ENCODE results near the gene PLCXD3. TPM values are rescaled to one million over a fixed set of nuclear protein-coding genes. Genes with fewer than 3 reads are reported as not detected.
"Not testable (repeated sequence)": the region's sequence is repeated elsewhere in the genome, so short reads cannot be mapped to it uniquely, and the experiment has no call there.

The PLCXD3 gene
- total RNA-seq, 1 experiment from 2014 or later, result not detected

DNA sequence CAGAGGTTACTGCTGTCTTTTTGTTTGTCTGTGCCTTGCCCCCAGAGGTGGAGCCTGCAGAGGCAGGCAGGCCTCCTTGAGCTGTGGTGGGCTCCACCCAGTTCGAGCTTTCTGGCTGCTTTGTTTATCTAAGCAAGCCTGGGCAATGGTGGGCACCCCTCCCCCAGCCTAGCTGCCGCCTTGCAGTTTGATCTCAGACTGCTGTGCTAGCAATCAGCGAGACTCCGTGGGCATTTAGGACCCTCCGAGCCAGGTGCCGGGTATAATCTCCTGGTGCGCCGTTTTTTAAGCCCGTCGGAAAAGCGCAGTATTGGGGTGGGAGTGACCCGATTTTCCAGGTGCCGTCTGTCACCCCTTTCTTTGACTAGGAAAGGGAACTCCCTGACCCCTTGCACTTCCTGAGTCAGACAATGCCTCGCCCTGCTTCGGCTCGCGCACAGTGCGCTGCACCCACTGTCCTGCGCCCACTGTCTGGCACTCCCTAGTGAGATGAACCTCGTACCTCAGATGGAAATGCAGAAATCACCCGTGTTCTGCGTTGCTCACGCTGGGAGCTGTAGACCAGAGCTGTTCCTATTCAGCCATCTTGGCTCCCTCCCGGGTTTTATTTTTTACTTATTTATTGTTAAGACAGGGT lies 16.8 kb downstream of the PLCXD3 start:
- DNase-seq (ENCODE audit: low read depth), result not testable (repeated sequence)

DNA sequence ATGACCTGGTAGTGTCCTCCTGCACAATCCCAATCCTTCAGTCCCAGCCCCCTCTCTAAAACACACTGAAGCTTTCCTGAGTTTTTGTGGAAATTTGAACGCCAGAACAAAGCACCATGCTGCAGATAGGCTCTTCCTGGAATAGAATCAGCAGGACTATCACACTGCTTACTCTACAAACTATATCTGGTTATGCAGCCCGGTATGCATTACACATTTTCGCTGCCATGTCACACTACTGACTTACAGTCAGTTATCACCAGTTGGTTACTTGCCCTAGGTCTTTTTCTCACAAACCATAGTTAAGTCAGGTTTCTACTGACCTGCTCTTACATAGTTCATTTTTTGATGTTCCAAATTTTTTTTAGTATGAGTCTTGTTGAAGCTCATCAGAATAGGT lies 24.9 kb downstream of the PLCXD3 start:
- DNase-seq (ENCODE audit: low read depth), result no peak

DNA sequence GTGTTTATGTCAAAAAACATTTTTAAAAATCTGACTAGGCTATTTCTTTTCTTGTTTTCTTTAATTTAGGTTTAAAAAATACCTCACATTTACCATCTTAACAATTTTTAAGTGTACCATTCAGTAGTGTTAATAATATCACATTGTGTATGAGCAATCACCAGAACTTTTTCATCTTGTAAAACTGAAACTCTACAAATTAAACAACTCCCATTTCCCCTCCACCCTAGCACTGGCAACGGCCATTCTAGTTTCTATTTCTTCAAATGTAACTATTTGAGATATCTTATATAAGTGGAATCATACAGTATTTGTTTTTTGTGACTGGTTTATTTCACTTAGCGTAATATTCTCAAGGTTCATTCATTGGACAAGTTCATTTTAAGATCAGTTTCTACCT lies 27.7 kb downstream of the PLCXD3 start:
- no peak for DNase-seq (ENCODE audit: low read depth)

DNA sequence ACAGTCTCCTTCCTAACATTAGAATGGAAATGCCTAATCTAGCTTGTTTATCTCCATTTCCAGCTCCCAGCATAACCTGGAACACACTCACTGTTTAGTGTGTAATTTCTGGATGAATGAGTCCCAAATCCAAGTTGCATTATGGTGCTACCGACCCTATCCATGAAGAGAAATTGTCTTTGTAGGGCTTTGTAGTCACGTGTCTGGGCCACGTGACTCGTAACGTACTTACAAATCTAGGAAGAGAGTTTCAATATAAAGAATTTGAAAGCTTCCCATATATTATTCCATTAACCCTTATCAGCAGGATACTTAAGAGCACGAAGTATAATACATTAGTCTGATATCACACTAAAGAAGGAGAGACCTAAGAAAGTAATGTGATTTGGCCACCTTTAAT lies 28.2 kb downstream of the PLCXD3 start:
- DNase-seq (ENCODE audit: low read depth), result no peak

DNA sequence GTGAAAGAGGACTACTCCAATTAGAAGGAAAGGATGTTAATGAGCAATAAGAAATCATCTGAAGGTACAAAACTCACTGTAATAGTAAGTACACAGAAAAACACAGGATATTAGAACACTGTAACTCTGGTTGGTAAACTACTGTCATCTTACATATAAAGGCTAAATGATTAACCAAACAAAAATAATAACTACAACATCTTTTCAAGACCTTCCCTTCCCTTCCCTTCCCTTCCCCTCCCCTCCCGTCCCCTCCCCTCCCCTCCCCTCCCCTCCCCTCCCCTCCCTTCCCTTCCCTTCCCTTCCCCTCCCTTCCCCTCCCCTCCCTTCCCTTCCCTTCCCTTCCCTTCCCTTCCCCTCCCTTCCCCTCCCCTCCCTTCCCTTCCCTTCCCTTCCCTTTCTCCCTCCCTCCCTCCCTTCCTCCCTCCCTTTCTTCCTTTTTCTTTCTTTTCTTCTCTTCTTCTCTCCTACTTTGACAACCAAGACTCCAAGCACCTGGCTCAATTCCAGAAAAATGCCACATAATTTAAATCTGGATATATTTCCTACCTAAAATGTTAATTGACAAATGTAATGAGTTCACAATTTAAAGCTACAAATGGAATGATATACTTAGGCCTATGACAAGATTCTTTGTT lies 38.7 kb downstream of the PLCXD3 start:
- DNase-seq (ENCODE audit: low read depth), result not testable (repeated sequence)

DNA sequence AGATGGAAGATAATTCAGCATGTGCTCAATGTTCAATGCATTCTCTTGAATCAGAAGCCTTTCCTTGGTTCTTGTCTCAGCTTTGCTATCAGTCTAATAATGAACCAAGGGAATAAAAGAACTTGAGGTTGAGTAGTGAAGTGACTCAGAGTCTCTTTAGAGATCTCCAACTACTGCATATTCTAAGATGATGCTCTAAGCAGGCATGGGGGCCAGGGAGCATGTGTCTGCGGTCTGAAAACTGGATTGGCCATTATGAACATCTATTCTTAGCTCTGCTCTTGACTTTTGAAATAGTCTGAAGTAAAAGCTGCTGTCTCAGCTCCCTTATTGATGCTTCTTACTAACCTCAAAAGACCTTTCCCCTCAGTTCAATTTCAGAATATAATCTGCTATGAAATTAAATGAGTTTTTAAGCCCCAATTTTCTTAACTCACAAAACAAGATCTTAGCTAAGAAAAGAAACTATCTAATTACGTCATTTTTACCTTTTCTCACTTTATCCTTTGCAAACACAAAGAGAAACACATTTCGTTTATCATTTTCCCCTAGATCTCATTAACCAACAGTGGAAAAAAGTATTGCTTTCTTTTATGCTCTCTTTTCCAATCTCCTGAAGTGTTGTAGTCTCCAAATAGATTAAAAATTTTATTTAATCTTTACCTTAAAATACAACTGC lies 44.8 kb downstream of the PLCXD3 start:
- no peak for DNase-seq (ENCODE audit: low read depth)

DNA sequence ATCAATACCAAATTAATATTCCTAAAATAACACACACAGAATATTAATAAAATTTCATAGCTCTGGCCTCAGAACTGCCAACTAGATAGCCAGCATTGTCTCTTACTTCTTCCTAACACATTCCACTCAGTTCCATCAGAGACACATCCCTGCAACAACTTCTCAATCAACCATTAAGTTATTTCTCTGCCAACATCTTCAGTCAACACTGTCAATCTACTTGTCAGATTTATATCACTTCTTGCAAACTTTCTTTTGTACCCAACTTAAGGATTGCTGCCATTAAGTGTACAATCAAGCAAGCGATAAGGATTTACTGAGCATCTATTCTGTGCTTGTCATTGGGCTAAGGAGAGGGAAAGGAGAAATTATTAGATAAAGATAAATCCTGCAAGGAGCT lies 50.8 kb downstream of the PLCXD3 start:
- no peak for DNase-seq (ENCODE audit: low read depth)

DNA sequence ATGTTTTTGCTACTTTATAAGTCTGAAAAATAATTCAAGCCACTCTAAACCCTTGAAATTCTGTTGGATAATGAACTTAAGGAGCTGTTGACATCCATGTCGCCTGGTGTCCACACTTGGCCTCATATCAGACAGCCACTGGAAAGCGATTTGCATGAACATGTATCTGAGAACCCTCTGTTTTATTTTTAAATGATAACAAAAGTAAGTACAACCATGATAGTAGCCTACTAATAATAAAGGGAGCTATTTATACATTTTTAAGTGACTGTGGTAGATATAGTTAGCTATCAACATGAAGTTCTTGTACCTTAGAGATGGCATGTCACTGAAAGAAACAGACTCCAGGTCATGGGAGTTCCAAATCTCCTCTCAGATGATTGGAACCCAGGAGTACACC lies 53.3 kb downstream of the PLCXD3 start:
- DNase-seq (ENCODE audit: low read depth), result no peak

DNA sequence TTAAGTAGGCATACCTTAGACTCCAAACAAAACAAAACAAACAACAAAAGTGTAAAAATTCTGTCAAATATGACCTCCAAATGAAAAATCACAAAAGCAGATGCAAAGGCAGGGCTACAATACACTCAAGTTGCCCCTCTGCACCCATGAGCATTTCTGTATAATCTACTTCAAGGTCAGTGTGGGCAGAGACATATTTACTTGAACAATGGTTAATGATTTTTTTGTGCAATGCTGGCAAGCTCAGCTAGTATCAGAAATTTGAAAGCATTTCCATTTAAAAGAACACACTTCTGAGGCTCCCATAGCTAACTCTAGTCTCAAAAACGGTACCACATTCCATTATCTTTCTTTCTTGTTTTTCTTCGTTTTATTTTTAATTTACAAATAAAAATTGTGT lies 57.9 kb downstream of the PLCXD3 start:
- DNase-seq (ENCODE audit: low read depth), result no peak

DNA sequence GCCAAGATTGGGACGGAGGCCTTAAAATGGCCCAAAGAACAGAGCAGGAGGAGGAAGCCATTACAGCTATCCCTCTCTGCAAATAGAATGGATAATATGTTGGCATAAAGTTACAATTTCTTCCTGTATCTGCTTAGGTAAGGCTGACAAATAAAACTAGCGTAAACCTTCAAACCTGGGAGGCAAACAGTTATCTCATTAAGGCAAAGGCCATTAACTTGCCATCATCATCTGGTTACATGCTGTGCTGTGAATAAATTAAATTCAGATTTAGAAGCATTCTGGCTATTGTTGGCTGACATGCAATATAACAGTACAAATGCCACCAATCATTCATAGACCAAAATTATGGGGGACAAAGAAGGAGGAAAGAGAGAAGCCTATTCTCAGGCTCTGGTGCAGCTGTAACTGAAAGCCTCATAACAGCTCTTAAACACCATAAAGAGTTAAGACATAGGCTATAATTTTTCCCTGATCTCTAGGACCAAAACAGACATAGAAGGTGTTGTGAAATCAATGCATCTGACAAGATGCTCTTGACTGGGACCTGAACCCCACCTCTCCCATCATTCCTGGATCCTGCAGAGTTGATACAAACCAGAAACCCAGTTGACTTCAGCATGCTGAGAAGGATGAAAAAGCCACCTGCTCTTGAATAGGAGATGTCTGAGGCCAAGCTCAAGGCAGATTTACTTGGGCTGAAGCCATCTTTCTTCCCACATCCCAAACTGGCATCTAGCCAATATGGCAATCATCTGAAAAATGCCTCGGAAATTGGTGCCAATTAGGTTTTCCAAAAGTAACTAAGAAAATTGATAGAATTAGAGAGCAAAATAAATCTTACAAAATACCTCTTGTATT lies 62.5 kb downstream of the PLCXD3 start:
- DNase-seq (ENCODE audit: low read depth), result no peak

DNA sequence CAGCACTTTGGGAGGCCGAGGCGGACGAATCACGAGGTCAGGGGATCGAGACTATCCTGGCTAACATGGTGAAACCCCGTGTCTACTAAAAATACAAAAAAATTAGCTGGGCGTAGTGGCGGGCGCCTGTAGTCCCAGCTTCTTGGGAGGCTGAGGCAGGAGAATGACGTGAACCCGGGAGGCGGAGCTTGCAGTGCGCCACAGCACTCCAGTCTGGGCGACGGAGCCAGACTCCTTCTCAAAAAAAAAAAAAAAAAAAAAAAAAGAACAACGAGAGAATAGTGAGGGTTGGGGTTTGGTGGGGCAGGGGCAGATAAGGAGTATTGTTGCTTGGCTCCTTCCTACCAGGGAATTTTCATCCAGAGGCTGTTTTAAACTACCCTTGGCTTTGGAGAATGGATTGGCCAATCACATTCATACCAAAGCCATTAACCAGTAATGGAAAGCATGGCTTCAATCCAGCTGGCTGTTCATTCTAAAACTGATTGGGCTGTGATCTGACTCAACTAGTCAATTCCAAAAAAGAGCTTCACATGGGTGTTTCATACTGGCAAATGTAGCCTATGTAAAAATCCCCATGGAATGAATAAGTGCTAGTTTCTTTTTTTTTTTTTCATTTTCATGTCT lies 64.4 kb downstream of the PLCXD3 start:
- no peak for DNase-seq (ENCODE audit: low read depth)

DNA sequence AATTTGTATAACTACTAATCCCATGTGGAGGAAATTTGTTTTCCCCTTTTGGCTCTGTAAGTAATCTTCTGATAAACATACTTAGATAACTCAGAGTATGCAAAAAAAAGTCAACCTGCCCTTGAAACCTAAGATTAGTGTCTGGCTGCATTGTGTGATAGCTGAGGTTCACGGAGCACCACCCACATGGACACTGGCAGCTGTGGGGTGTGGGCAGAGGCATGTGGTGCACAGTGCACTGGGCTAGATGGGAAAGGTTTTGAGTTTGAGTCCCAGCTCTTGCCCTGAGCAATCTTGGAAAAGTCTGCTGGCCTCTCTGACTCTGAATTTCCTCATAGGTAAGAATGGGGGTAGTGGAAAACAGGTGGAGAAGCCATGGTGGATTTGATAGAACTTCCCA lies 75.1 kb downstream of the PLCXD3 start:
- no peak for DNase-seq (ENCODE audit: low read depth)

DNA sequence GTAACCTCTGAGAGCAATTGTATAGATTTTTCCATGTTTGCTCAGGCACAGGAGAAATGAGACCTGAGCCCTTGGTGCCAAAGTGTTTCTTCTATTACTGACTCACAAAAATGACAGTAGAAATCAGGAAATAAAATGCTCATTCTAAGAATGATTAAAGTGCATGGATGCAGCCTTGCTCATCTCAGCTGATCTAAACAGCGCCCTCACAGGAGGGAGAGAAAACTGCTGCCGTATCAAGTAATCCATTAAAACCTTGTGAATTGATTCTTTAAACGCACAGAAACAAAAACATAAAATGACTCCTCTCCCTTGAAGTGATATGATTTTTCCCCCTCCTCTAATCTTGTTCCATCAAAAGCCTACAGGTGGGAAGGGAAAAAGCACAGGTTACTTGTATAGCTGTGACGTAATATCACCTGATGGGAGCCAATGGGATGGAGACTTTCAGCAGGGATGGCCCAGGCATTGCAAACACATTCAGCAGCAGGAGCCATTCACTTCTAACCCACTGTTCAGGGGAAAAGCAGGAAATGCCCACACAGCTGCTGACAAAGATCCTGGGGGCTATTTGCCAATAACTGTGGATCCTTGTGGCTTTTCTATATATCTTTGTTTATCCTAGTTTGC lies 76.7 kb downstream of the PLCXD3 start:
- no peak for DNase-seq (ENCODE audit: low read depth)

DNA sequence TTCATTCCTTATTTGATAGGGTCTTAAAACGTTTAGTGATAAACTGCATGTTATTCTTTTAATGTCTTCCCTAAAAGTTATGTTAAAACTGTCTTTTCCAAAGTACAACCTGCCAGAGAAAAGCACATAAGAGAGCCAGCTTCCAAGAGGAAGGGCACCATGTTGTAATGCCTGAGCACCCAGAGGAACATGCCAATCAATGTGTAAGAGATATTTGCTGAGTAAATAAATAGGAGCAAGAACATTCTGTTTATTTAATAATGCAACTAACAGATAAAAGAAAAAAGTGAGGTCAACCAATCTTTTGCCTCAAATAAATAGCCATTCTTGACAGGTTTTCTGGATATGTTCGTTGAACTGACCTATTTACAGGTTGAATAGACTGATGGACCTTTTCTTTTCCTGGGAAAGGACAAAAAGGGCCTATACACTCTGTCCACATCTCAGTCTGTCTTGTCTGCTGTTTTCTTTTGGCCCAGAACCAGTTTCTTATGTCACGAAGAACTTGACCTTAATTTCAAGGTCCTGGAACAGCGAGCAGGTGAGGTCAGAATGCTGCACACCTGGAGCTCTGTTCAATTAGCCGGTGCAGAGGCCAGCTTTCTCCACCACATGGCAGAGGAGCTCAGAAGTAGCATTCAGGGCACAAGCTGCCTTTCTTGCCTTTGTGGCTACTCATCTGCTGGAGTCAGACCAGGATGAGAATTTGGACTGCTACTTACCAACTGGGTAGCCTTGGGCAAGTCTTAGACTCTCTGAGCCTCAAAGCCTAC lies 77.7 kb downstream of the PLCXD3 start:
- no peak for DNase-seq (ENCODE audit: low read depth)

DNA sequence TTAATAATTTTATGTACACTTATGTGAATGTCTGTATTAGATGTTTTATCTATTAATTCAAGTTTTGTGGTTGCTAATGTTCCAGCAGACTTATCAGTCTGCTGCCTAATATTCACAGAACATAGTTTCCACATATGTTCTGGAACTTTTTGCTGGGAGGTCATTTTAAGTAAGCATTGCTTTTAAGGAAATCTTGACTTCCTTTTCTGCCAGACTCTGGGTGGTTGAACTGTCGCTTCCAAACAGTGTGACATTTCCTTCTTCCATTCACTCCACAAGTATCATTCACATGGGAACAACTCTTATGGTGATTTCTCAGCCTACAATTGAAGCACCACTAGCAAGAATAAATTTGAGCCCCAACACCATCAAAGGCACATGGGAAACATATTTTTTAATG lies 82.9 kb downstream of the PLCXD3 start:
- no peak for DNase-seq (ENCODE audit: low read depth)

DNA sequence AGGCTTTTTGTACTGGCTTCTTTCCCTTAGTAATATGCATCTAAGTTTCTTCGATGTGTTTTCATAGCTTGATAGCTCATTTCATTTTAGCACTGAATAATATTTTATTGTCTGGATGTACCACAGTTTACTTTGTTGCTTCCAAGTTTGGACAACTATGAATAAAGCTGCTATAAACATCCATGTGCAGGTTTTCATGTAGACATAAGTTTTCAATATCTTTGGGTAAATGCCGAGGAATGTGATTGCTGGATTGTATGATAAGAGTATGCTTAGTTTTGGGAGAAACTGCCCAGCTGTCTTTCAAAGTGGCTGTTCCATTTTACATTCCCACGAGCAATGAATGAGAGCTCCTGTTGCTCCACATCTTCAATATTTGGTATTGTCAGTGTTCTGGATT lies 84.7 kb downstream of the PLCXD3 start:
- DNase-seq (ENCODE audit: low read depth), result no peak

DNA sequence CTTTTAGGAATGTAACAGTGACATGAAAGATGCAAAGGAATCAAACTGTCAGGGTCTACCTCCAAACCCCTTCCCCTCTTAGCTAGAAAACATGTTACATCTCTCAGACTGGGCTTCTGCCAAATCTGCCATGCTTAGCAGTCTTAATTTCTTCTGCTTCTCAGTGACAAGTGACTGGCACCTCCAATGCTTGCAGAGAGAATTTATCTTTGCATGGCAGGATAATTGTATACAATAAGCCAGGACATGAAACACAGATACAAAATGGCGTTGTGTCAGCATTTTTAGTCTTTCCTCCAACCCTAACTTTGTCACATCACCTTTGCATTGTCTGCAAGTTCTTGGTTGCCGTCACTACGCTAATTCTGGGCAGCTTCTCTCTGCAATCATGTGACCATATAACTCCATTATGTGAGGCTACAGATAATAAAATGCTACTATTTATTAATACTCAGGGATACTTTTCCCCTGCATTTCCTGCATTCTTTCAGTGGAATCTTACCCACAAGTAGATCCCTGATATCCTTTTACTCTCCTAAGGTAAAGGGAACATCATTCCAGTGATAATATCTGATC lies 89.8 kb downstream of the PLCXD3 start:
- DNase-seq (ENCODE audit: low read depth), result no peak

DNA sequence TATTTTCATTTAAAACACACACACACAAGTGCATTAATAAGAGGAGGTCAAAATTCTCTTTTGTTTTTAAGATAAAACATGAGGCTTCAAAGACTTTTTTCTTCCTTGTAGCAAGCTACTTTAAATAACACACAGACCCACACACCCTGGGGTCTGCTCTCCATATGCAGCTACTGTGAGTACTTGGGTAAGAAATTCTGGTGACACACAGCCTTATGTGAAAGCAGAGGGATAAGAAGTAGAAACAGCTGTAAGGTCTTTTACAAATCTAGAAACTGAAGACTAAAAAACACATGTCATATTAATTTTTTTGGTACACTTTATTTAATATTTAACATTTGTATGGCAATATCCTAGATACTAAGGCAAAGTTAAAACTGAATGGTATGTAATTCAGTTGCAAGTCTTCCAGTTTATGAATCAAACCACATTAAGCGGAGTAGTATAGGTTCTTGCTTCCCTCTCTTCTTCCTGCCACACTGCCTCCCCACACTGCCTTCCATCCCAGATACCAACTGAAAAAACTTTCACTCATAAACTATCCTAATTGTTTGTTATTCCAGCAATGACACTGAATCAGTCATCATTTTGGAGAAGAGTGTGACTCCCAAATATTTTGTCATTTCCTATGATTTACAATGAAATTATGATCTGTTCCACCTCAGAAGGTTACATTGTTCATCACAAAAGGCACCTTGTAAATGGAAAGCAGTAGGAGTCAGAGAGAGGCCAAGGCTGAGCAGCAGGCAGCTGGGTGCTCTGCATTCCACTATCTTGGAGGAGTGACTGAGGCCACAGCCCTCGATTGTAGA lies 92.0 kb downstream of the PLCXD3 start:
- peak; percentile 75 for DNase-seq (ENCODE audit: low read depth)

DNA sequence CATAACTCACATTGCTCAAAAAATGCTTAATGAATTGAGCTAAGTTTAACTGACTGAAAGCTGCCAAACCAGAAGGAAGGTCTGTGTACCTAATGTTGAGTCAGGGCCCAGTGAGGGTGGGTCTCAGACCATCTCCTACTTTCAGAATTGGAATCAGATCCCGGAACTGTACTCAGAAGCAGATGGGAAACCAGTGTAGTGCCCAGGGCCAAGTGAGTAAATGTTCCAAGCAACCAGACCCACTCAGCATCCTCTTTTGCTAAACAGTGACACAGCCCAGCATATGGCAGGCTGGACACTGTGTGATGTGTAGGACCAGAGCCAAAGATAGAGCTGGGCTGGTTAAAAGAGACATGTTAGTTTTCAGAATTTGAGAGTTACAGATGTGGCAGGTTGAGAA lies 94.1 kb downstream of the PLCXD3 start:
- DNase-seq (ENCODE audit: low read depth), result peak; percentile 36

Measured in HT1080 (cell line).